HEK293 (cell line): ENCODE results near the gene TMEM222.

Source experiments
- CTCF ChIA-PET: fragments of 350-600 bp; formaldehyde crosslinking; extraction: SDS; loops from one replicate; lab custom pipeline; 2021; ENCODE audit warnings: antibody characterized with exemption; lab: Yijun Ruan, JAX
- POLR2A ChIA-PET: fragments of 300-600 bp; formaldehyde crosslinking; extraction: SDS; loops from one replicate; lab custom pipeline; 2020; ENCODE audit warnings: antibody characterized with exemption, inconsistent platforms; lab: Yijun Ruan, JAX
- H3K27ac ChIP-seq: fragments of 200-500 bp; sonication (Bioruptor generic); 2 replicates; pipeline ENCODE4 v1.5.1; 2014; ENCODE audit warnings: low read depth, low read length, control low read depth, inconsistent platforms; ENCODE audit errors: extremely low read depth
- H3K36me3 ChIP-seq, 2 experiments: fragments of 200-500 bp in 1 of 2; sonication (Bioruptor generic) in 1 of 2; 1 replicate in 1 of 2; 2 replicates in 1 of 2; pipeline ENCODE4 v1.5.1; 2014 to 2017; ENCODE audit warnings: inconsistent platforms in 2 of 2, low read length in 2 of 2; ENCODE audit not compliant: control insufficient read depth in 2 of 2, insufficient read depth in 1 of 2
- H3K4me1 ChIP-seq: fragments of 200-500 bp; sonication (Bioruptor generic); 2 replicates; pipeline ENCODE4 v1.5.1; 2014; ENCODE audit warnings: mild to moderate bottlenecking, low read length, inconsistent platforms; ENCODE audit not compliant: control insufficient read depth, insufficient read depth
- H3K4me3 ChIP-seq: 2 replicates; pipeline ENCODE4 v1.5.1; 2011; ENCODE audit warnings: low read depth, mild to moderate bottlenecking, control low read depth, low read length, moderate library complexity
- H3K9me3 ChIP-seq: fragments of 200-500 bp; sonication (Bioruptor generic); 2 replicates; pipeline ENCODE4 v1.5.1; 2014; ENCODE audit warnings: low read depth, low read length, inconsistent platforms; ENCODE audit not compliant: control insufficient read depth, insufficient read depth
- EGR2 ChIP-seq: fragments of 450-650 bp; formaldehyde crosslinking; IDR thresholded peaks from 2 replicates; pipeline ENCODE4 v1.5.1; 2016; ENCODE audit warnings: low read depth, missing biosample characterization, missing genetic modification characterization
- KLF16 ChIP-seq: fragments of 450-650 bp; formaldehyde crosslinking; IDR thresholded peaks from 2 replicates; pipeline ENCODE4 v1.5.1; 2017; ENCODE audit warnings: missing biosample characterization, missing genetic modification characterization
- MZF1 ChIP-seq: fragments of 450-650 bp; formaldehyde crosslinking; IDR thresholded peaks from 2 replicates; pipeline ENCODE4 v1.5.1; 2017; ENCODE audit warnings: missing biosample characterization, missing genetic modification characterization, borderline replicate concordance
- OSR2 ChIP-seq: fragments of 450-650 bp; formaldehyde crosslinking; IDR thresholded peaks from 2 replicates; pipeline ENCODE4 v1.5.1; 2016; ENCODE audit warnings: missing biosample characterization, missing genetic modification characterization
- PRDM1 ChIP-seq: fragments of 450-650 bp; formaldehyde crosslinking; IDR thresholded peaks from 2 replicates; pipeline ENCODE4; 2016; ENCODE audit warnings: missing biosample characterization, missing genetic modification characterization
- SCRT2 ChIP-seq: fragments of 450-650 bp; formaldehyde crosslinking; IDR thresholded peaks from 2 replicates; pipeline ENCODE4 v1.5.1; 2016; ENCODE audit warnings: missing biosample characterization, missing genetic modification characterization
- WT1 ChIP-seq: fragments of 450-650 bp; formaldehyde crosslinking; IDR thresholded peaks from 2 replicates; pipeline ENCODE4 v1.5.1; 2016; ENCODE audit warnings: missing biosample characterization, missing genetic modification characterization
- ZBTB20 ChIP-seq: fragments of 450-650 bp; formaldehyde crosslinking; IDR thresholded peaks from 2 replicates; pipeline ENCODE4 v1.5.1; 2016; ENCODE audit warnings: missing biosample characterization, missing genetic modification characterization
- ZBTB8A ChIP-seq: fragments of 450-650 bp; formaldehyde crosslinking; IDR thresholded peaks from 2 replicates; pipeline ENCODE4 v1.5.1; 2016; ENCODE audit warnings: missing biosample characterization, missing genetic modification characterization
- ZNF112 ChIP-seq: fragments of 450-650 bp; formaldehyde crosslinking; IDR thresholded peaks from 2 replicates; pipeline ENCODE4 v1.5.0; 2017; ENCODE audit warnings: missing biosample characterization, missing genetic modification characterization
- ZNF2 ChIP-seq: fragments of 450-650 bp; formaldehyde crosslinking; IDR thresholded peaks from 2 replicates; pipeline ENCODE4 v1.5.1; 2016; ENCODE audit warnings: missing biosample characterization, missing genetic modification characterization
- ZNF223 ChIP-seq: fragments of 450-650 bp; formaldehyde crosslinking; IDR thresholded peaks from 2 replicates; pipeline ENCODE4 v1.5.1; 2016; ENCODE audit warnings: missing biosample characterization, missing genetic modification characterization
- ZNF311 ChIP-seq: fragments of 450-650 bp; formaldehyde crosslinking; IDR thresholded peaks from 2 replicates; pipeline ENCODE4 v1.5.1; 2017; ENCODE audit warnings: missing biosample characterization, missing genetic modification characterization, borderline replicate concordance
- ZNF37A ChIP-seq: fragments of 450-650 bp; IDR thresholded peaks from 2 replicates; pipeline ENCODE4 v1.5.1; 2018; ENCODE audit warnings: missing biosample characterization, missing genetic modification characterization
- ZNF423 ChIP-seq: fragments of 450-650 bp; formaldehyde crosslinking; IDR thresholded peaks from 2 replicates; pipeline ENCODE4 v1.5.1; 2016; ENCODE audit warnings: missing biosample characterization, missing genetic modification characterization
- ZNF677 ChIP-seq: fragments of 450-650 bp; IDR thresholded peaks from 2 replicates; pipeline ENCODE4 v1.5.0; 2018; ENCODE audit warnings: missing biosample characterization, mild to moderate bottlenecking, missing genetic modification characterization, moderate library complexity
- TF ChIP-seq, protein P1 (sequence below): fragments of 450-650 bp; formaldehyde crosslinking; IDR thresholded peaks from 2 replicates; pipeline ENCODE4 v1.5.1; 2016; ENCODE audit warnings: missing biosample characterization, missing genetic modification characterization, low read depth
- TF ChIP-seq, protein P2 (sequence below): sonication (generic); formaldehyde crosslinking; IDR thresholded peaks from 2 replicates; pipeline ENCODE4 v1.8.1; 2022; ENCODE audit warnings: mild to moderate bottlenecking, moderate library complexity, missing genetic modification reagents
- TF ChIP-seq, protein P3 (sequence below): fragments of 450-650 bp; formaldehyde crosslinking; IDR thresholded peaks from 2 replicates; pipeline ENCODE4 v1.5.1; 2016; ENCODE audit warnings: missing biosample characterization, missing genetic modification characterization
- TF ChIP-seq, protein P4 (sequence below): fragments of 450-650 bp; formaldehyde crosslinking; IDR thresholded peaks from 2 replicates; pipeline ENCODE4 v1.5.1; 2016; ENCODE audit warnings: missing biosample characterization, missing genetic modification characterization
- TF ChIP-seq, protein P5 (sequence below): fragments of 450-650 bp; formaldehyde crosslinking; IDR thresholded peaks from 2 replicates; pipeline ENCODE4 v1.5.1; 2016; ENCODE audit warnings: missing biosample characterization, missing genetic modification characterization
- TF ChIP-seq, protein P6 (sequence below): IDR thresholded peaks from 2 replicates; pipeline ENCODE4 v1.6.1; 2011; ENCODE audit warnings: mild to moderate bottlenecking, low read depth, low read length, borderline replicate concordance
- TF ChIP-seq, protein P7 (sequence below): fragments of 450-650 bp; formaldehyde crosslinking; IDR thresholded peaks from 2 replicates; pipeline ENCODE4 v1.5.1; 2017; ENCODE audit warnings: missing biosample characterization, missing genetic modification characterization
- TF ChIP-seq, protein P8 (sequence below): fragments of 450-650 bp; formaldehyde crosslinking; IDR thresholded peaks from 2 replicates; pipeline ENCODE4 v1.5.1; 2016; ENCODE audit warnings: missing biosample characterization, missing genetic modification characterization

TMEM222 gene

DNA sequence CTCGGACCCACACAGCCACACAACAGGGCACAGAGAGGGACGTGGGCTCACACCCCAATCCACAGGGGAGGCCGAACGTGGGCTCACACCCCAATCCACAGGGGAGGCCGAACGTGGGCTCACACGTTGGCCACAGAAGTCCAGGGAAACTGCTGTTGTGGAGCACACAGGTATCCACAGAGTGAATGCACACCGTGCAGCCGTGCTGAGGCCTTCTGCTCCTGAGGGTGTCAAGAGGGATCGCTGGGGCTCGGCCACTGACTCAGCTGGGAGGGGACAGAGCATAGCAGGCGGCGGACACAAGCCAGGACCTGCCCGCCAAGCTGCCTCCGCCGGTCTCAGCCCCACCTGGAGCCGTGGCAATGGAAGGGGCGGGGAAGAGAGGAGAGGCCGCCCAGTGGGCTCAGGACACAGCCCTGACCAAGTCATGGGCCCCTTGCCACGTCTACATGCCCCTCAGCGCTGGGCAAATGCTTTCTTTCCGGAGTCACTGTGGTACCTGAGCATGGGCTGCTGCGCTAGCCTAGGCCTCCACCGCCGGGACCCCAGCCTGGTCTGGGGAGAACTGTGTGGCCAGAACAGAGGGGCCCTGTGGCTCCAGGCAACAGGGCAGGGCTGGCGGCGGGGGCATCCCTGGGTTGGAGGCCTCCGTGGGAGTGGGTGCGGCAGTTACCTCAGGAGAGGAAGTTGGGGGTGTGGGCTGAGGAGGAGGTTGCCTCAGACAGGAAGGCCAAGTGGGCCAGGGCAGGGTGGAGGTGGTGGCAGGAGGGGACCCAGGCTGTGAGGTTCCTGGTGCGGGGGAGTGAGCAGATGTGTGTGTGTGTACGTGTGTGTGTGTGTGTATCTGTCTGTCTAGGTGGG is 21.0 kb downstream of the TMEM222 start:
- H3K9me3 ChIP-seq: no peaks in the 10 kb centered on the region
- CTCF ChIA-PET: interaction anchor here (0.5 to 4.7 kb wide), 8 partner anchors 10 to 865 kb away, joined by 3 to 34 read pairs (median 4); partner anchors contain the start of gene GPN2
- POLR2A ChIA-PET: interaction anchor here (2.2 kb wide), 1 partner anchor 23 kb away, joined by 8 read pairs; no protein-coding TSS in a partner anchor
- H3K4me1 ChIP-seq: peaks cover 3% of the 10 kb centered on the region; the same call in 1 of the 2 replicates
- H3K27ac ChIP-seq: no peak overlapping the region
- peaks cover 0 to 6% of the 10 kb centered on the region in 2 experiments; a peak in 1 of 3 replicates for H3K36me3 ChIP-seq
- H3K4me3 ChIP-seq: peak overlapping the region; percentile 27
- TF ChIP-seq, protein P1, sequence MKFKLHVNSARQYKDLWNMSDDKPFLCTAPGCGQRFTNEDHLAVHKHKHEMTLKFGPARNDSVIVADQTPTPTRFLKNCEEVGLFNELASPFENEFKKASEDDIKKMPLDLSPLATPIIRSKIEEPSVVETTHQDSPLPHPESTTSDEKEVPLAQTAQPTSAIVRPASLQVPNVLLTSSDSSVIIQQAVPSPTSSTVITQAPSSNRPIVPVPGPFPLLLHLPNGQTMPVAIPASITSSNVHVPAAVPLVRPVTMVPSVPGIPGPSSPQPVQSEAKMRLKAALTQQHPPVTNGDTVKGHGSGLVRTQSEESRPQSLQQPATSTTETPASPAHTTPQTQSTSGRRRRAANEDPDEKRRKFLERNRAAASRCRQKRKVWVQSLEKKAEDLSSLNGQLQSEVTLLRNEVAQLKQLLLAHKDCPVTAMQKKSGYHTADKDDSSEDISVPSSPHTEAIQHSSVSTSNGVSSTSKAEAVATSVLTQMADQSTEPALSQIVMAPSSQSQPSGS (tag by site-specific recombination): no peak
- TF ChIP-seq, protein P2, sequence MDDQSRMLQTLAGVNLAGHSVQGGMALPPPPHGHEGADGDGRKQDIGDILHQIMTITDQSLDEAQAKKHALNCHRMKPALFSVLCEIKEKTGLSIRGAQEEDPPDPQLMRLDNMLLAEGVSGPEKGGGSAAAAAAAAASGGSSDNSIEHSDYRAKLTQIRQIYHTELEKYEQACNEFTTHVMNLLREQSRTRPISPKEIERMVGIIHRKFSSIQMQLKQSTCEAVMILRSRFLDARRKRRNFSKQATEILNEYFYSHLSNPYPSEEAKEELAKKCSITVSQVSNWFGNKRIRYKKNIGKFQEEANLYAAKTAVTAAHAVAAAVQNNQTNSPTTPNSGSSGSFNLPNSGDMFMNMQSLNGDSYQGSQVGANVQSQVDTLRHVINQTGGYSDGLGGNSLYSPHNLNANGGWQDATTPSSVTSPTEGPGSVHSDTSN (CRISPR knock-in tag): no peak
- TF ChIP-seq ZNF112 (tag by site-specific recombination) (no peak), WT1 (tag by site-specific recombination) (peak; percentile 34; the same call in 1 of the 2 replicates), EGR2 (tag by site-specific recombination) (peak; percentile 99), MZF1 (no peak), KLF16 (tag by site-specific recombination) (no peak), ZNF677 (no peak), PRDM1 (tag by site-specific recombination) (no peak), ZNF2 (tag by site-specific recombination) (no peak), OSR2 (peak; percentile 68), ZNF423 (no peak), ZBTB20 (tag by site-specific recombination) (peak; percentile 53), ZBTB8A (peak; percentile 55), SCRT2 (tag by site-specific recombination) (peak; percentile 76), ZNF37A (no peak), ZNF311 (tag by site-specific recombination) (no peak), ZNF223 (tag by site-specific recombination) (peak; percentile 94)
- TF ChIP-seq, protein P3, sequence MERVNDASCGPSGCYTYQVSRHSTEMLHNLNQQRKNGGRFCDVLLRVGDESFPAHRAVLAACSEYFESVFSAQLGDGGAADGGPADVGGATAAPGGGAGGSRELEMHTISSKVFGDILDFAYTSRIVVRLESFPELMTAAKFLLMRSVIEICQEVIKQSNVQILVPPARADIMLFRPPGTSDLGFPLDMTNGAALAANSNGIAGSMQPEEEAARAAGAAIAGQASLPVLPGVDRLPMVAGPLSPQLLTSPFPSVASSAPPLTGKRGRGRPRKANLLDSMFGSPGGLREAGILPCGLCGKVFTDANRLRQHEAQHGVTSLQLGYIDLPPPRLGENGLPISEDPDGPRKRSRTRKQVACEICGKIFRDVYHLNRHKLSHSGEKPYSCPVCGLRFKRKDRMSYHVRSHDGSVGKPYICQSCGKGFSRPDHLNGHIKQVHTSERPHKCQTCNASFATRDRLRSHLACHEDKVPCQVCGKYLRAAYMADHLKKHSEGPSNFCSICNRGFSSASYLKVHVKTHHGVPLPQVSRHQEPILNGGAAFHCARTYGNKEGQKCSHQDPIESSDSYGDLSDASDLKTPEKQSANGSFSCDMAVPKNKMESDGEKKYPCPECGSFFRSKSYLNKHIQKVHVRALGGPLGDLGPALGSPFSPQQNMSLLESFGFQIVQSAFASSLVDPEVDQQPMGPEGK (tag by site-specific recombination): peak; percentile 59
- TF ChIP-seq, protein P4, sequence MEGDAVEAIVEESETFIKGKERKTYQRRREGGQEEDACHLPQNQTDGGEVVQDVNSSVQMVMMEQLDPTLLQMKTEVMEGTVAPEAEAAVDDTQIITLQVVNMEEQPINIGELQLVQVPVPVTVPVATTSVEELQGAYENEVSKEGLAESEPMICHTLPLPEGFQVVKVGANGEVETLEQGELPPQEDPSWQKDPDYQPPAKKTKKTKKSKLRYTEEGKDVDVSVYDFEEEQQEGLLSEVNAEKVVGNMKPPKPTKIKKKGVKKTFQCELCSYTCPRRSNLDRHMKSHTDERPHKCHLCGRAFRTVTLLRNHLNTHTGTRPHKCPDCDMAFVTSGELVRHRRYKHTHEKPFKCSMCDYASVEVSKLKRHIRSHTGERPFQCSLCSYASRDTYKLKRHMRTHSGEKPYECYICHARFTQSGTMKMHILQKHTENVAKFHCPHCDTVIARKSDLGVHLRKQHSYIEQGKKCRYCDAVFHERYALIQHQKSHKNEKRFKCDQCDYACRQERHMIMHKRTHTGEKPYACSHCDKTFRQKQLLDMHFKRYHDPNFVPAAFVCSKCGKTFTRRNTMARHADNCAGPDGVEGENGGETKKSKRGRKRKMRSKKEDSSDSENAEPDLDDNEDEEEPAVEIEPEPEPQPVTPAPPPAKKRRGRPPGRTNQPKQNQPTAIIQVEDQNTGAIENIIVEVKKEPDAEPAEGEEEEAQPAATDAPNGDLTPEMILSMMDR: no peak
- TF ChIP-seq, protein P5, sequence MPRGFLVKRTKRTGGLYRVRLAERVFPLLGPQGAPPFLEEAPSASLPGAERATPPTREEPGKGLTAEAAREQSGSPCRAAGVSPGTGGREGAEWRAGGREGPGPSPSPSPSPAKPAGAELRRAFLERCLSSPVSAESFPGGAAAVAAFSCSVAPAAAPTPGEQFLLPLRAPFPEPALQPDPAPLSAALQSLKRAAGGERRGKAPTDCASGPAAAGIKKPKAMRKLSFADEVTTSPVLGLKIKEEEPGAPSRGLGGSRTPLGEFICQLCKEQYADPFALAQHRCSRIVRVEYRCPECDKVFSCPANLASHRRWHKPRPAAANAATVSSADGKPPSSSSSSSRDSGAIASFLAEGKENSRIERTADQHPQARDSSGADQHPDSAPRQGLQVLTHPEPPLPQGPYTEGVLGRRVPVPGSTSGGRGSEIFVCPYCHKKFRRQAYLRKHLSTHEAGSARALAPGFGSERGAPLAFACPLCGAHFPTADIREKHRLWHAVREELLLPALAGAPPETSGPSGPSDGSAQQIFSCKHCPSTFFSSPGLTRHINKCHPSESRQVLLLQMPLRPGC (tag by site-specific recombination): no peak; the same call in 1 of the 2 replicates
- TF ChIP-seq, protein P6, sequence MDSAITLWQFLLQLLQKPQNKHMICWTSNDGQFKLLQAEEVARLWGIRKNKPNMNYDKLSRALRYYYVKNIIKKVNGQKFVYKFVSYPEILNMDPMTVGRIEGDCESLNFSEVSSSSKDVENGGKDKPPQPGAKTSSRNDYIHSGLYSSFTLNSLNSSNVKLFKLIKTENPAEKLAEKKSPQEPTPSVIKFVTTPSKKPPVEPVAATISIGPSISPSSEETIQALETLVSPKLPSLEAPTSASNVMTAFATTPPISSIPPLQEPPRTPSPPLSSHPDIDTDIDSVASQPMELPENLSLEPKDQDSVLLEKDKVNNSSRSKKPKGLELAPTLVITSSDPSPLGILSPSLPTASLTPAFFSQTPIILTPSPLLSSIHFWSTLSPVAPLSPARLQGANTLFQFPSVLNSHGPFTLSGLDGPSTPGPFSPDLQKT: no peak
- TF ChIP-seq, protein P7, sequence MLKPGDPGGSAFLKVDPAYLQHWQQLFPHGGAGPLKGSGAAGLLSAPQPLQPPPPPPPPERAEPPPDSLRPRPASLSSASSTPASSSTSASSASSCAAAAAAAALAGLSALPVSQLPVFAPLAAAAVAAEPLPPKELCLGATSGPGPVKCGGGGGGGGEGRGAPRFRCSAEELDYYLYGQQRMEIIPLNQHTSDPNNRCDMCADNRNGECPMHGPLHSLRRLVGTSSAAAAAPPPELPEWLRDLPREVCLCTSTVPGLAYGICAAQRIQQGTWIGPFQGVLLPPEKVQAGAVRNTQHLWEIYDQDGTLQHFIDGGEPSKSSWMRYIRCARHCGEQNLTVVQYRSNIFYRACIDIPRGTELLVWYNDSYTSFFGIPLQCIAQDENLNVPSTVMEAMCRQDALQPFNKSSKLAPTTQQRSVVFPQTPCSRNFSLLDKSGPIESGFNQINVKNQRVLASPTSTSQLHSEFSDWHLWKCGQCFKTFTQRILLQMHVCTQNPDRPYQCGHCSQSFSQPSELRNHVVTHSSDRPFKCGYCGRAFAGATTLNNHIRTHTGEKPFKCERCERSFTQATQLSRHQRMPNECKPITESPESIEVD (tag by site-specific recombination): no peak
- TF ChIP-seq, protein P8, sequence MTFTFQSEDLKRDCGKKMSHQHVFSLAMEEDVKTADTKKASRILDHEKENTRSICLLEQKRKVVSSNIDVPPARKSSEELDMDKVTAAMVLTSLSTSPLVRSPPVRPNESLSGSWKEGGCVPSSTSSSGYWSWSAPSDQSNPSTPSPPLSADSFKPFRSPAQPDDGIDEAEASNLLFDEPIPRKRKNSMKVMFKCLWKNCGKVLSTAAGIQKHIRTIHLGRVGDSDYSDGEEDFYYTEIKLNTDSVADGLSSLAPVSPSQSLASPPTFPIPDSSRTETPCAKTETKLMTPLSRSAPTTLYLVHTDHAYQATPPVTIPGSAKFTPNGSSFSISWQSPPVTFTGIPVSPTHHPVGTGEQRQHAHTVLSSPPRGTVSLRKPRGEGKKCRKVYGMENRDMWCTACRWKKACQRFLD (tag by site-specific recombination): no peak
